HG03025 (cell line): Measurements from ENCODE around the gene TPSG1.
"Not testable (repeated sequence)": the region's sequence is repeated elsewhere in the genome, so short reads cannot be mapped to it uniquely, and the experiment has no call there.

Source experiments
- ATAC-seq: cut with Tn5 transposase; IDR thresholded peaks from one replicate; pipeline ENCODE4 v1.9.1; 2021; ENCODE audit warnings: mild to moderate bottlenecking, moderate library complexity; ENCODE audit not compliant: unreplicated experiment, low FRiP score

TPSG1 gene

GRCh38 chr16:1225051-1225451 is at the start of gene TPSG1:
Gene TPSG1 (minus strand): TSS chr16:1225268. CDS start chr16:1225252, 16 bp downstream.
- ATAC-seq = no peak

- no peak for ATAC-seq
Measured at GRCh38 chr16:1274767-1275166, 49.7 kb upstream of the TPSG1 start.

- ATAC-seq = no peak
Measured at GRCh38 chr16:1273816-1274215, 48.7 kb upstream of the TPSG1 start.

DNA sequence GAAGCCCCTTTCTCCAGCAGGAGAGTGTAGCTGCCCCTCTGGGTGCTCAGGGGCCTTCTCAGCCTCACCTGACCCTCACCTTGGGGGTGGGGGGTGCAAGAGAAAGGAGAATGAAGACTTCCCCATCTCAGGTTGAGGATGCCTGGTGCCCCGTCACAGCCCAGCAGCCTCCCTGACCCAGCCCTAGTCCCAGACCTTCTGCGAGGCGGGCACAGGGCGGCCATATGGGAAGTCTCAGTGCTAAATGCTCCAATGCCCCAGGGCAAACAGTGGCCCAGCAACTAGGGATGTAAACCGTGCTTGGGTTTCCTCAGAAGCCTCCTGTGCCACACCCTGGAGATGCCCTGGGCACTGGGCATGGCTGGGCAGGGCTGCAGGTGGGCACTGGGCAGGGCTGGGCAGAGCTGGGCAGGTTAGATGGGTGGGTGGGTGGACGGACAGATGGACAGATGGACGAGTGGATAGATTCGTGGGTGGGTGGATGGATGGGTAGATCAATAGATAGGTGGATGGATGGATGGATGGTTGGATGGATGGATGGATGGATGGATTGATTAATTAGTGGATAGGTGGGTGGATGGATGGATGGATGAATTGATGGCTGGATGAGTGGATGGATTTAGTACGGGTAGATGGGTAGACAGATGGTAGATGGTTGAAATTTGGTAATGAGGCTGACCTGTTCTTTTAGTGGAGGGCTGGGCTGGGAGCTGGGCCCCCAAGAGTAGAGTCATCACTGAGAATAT is 47.6 kb upstream of the TPSG1 start:
- no peak for ATAC-seq

DNA sequence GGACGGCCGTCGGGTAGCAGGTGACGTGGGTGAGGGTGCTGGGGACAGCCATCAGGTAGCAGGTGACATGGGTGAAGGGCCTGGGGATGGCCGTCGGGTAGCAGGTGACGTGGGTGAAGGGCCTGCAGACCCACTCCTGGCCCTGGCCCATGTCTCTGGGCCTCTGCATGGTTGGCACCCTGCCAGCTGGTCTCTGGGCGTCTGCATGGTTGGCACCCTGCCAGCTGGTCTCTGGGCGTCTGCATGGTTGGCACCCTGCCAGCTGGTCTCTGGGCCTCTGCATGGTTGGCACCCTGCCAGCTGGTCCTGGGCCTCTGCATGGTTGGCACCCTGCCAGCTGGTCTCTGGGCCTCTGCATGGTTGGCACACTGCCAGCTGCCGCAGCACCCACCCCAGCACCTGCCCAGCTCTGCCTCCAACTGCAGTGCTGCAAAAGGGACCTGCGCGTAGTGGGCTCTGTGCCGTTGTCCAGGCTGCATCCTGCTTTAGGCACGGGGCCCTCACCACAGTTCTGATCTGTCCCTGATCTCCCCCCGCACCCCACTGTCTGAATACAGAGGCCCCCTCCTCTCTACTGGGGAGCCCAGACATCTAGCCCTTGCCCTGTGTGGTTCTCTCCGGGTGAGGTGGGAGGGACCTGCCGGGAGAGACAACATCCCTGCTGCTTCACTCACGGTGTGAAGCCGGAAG is 46.8 kb upstream of the TPSG1 start:
- ATAC-seq = not testable (repeated sequence)

DNA sequence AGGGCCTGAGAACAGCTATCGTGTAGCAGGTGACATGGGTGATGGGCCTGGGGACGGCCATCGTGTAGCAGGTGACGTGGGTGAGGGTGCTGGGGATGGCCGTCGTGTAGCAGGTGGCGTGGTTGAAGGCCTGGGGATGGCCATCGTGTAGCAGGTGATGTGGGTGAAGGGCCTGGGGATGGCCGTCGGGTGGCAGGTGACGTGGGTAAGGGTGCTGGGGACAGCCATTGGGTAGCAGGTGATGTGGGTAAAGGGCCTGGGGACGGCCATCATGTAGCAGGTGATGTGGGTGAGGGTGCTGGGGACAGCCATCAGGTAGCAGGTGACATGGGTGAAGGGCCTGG is 46.3 kb upstream of the TPSG1 start:
- ATAC-seq = no peak

- ATAC-seq = not testable (repeated sequence)
Measured at GRCh38 chr16:1269418-1269817, 44.4 kb upstream of the TPSG1 start.

- ATAC-seq = no peak
Measured at GRCh38 chr16:1265826-1266225, 40.8 kb upstream of the TPSG1 start.

DNA sequence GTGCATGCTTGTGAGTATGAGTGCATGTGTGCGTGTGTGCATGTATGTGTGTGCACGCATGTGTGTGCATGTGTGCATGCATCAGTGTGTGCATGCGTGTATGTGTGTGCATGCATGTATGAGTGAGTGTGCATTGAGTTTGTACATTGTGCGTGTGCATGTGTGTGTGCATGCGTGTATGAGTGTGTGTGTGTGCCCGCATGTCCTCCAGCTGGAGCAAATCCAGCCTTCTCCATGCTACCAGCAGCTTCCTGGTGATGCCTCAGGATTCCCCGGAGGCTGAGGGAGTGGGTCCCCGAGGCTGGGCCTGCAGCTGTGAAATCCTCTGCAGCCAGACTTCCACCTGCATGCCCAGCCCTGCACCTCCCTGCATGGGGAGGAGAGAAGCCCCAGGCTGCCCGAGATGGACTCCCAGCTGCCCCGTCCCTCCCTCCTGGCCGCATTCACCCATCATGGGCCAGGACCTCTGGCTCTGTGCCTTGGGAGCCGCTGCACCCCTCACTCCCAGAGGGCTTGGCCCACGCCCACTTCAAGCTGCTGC is 40.1 kb upstream of the TPSG1 start:
- no peak for ATAC-seq

- ATAC-seq = no peak
Measured at GRCh38 chr16:1264345-1265089, 39.4 kb upstream of the TPSG1 start.

DNA sequence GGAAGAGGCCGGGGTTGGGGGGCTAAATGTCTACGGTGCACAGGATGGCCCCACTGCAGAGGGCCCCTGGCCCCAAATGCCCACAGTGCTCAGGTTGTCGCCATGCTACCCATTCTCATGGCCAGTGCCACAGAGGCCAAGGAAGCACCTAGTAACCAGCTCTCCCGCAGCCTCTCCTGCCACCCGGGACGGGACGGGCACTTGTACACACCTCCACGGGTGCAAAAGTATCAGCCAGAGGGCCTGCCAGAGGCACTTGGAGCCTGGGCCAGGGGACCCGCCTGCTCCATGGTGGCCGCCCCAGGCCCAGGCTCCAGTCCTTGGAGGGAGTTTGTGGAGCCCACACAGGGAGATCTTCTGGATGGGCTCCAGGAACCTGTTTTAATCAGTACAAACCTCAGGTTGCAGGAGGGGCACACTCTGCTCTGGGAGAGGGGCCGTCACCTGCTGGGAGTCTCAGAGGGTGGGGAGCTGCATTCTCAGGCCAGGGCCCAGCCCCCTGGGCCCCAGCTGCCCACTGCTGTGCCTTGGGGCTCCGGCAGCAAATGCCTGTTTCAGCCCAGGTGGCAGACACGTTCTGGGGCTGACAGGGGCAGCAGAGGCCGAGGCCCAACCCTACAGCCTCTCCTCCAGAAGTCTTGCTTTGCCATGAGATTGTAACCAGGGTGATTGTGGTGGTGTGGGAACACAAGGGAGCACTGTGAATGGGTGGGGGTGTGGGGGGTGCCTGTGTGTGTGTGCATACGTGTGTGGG is 38.7 kb upstream of the TPSG1 start:
- ATAC-seq = no peak

DNA sequence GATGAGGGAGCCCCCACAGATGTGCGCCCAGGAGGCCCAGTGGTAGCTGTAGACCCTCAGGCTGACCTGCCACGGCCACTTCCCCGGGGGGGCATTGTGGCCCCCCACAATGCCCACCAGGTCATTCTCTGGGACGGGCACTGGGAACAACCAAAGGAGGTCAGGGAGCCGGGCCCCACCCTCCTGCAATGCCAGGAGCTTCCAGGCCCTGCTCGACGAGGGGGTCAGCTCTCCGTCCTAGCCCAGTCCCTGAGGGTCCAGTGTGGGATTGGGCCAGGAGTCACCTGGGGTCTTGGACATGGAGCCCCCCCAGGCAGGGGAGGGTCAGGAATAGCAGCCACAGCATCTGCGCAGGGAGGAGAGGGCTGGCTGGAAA is 37.8 kb upstream of the TPSG1 start:
- ATAC-seq = no peak

DNA sequence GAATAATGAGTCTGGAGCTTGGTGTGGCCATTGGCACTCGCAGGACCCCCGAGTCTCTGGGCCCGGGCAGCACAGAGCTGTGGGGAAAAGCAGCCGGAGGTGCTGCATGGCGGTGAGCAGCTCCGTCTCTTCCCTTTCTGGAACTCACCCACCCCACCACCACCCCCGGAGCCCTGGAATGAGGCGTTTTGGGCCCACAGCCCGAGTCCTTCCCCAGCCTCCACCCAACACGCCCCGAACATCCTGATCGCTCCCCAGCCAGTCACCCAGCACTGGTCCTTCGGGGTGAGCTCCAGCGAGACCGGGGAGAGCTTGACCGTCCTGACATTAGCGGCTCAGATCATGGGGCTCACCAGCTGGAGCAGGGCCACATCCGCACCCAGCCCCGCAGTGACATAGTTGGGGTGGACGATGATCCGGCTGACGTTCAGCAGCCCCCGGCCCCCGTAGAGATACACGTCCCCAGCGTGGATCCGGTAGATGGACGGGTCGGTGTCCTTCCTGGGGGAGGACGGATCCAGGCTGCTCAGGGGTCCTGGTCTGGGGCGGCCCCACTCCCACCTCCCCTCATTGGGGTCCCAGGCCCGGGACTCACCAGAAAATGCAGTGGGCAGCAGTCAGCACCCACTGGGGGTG is 37.3 kb upstream of the TPSG1 start:
- ATAC-seq = no peak

- no peak for ATAC-seq
Measured at GRCh38 chr16:1261131-1261892, 36.2 kb upstream of the TPSG1 start.

GRCh38 chr16:1260101-1260680 is 35.1 kb upstream of the TPSG1 start:
- no peak for ATAC-seq

- ATAC-seq = no peak
Measured at GRCh38 chr16:1259760-1260068, 34.6 kb upstream of the TPSG1 start.

DNA sequence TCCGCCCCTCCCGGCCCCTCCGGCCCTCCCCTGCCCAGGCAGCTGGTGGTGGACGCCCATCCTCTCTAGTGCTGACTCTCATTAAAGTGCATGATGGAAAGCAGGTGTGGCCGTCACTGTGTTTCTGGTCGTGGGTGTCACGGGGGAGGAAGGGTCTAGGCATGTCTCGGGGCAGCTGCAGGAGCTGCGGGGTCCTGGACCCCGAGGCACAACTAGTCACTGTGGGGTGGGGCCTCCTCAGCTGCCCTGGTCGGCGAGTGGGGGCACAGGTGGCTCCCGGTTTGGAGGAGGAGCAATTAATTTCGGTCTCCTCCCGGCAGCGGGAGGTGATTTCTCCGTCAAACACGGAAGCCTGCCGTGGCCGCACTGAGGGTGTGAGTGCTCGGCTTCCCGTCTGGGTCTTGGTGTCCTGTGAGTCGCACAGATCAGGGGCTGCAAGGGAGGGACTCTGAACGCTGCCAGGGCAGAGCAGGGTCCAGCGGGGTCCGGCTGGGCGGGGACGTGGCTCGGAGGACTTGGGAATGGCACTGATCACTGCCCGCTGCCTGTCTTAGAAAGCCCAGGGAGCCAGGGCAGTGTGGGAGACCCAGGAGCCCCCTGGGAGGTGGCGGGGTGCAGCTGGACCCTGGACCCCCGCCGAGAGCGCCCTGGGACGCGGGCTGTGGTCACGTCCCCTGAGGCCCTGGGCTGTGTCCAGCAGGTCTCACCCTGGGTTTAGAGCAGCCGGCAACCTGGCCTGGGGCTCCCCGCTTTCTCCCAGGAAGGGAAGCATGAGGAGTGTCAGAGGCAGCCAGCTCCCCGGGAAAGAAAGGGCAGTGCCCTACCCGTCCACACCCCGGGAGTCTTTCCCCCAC is 34.1 kb upstream of the TPSG1 start:
- no peak for ATAC-seq

DNA sequence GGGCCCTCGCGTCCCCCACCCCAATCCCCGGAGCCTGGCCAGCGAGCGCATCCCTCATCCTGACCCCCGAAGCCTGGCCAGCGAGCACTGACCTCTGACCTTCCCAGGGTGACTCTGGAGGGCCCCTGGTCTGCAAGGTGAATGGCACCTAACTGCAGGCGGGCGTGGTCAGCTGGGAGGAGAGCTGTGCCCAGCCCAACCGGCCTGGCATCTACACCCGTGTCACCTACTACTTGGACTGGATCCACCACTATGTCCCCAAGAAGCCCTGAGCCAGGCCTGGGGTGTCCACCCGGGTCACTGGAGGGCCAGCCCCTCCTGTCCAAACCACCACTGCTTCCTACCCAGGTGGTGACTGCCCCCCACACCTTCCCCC is 33.1 kb upstream of the TPSG1 start:
- no peak for ATAC-seq
